IMR-90 (cell line): ENCODE data around the gene HS2ST1. TPM values are rescaled to one million over a fixed set of nuclear protein-coding genes. Genes with fewer than 3 reads are reported as not detected.

Source experiments
- ATAC-seq: fragments of 200-7000 bp; cut with Tn5 transposase; 2 replicates; pipeline ENCODE4 v1.9.1; 2020; ENCODE audit warnings: low read depth, mild to moderate bottlenecking, moderate library complexity
- Bru-seq: library from RNA; stranded (reverse); fragments of 400-500 nt; gene quantifications from one replicate; lab custom pipeline; 2021; lab: Mats Ljungman, UMichigan
- BruChase-seq, 2 experiments: library from RNA; stranded (reverse); fragments of 400-500 nt; gene quantifications; one replicate each; lab custom pipeline; 2021; lab: Mats Ljungman, UMichigan
- BruUV-seq: library from RNA; stranded (reverse); fragments of 400-500 nt; replicated peaks from 2 replicates; lab custom pipeline; 2021; lab: Mats Ljungman, UMichigan
- CTCF ChIA-PET: fragments of 300-600 bp; formaldehyde crosslinking; extraction: SDS; loops from one replicate; lab custom pipeline; 2021; ENCODE audit warnings: antibody characterized with exemption; lab: Yijun Ruan, JAX
- POLR2A ChIA-PET: fragments of 300-600 bp; sonication (Branson Sonifier 250); formaldehyde crosslinking; loops from one replicate; lab custom pipeline; 2022; ENCODE audit warnings: antibody characterized with exemption; ENCODE audit not compliant: unreplicated experiment; lab: Charles Lee
- DNase-seq: peaks from one replicate; pipeline ENCODE4 v3.0.0; 2013
- H2AFZ ChIP-seq: replicated peaks from 2 replicates; pipeline ENCODE3; 2013; ENCODE audit warnings: low read length, mild to moderate bottlenecking; ENCODE audit not compliant: poor library complexity
- H2AK5ac ChIP-seq: 2 replicates; pipeline ENCODE4 v1.6.1; 2013; ENCODE audit warnings: low read depth, low read length, inconsistent platforms
- H2AK9ac ChIP-seq: replicated peaks from 2 replicates; pipeline ENCODE3; 2013; ENCODE audit warnings: mild to moderate bottlenecking, low read depth, low read length, moderate library complexity; ENCODE audit not compliant: poor library complexity
- H2BK120ac ChIP-seq: 2 replicates; pipeline ENCODE4 v1.6.1; 2013; ENCODE audit warnings: low read depth, low read length, inconsistent platforms
- H2BK15ac ChIP-seq: 3 replicates; pipeline ENCODE4 v1.6.1; 2013; ENCODE audit warnings: low read depth, low read length, inconsistent platforms
- H2BK20ac ChIP-seq: 2 replicates; pipeline ENCODE4 v1.6.1; 2013; ENCODE audit warnings: low read depth, mild to moderate bottlenecking, inconsistent platforms, low read length, moderate library complexity
- H2BK5ac ChIP-seq: 2 replicates; pipeline ENCODE4 v1.6.1; 2013; ENCODE audit warnings: mild to moderate bottlenecking, low read depth, low read length, inconsistent platforms; ENCODE audit not compliant: poor library complexity, severe bottlenecking
- H3K14ac ChIP-seq: replicated peaks from 2 replicates; pipeline ENCODE4 v1.6.1; 2013; ENCODE audit warnings: low read depth, low read length, inconsistent platforms
- H3K18ac ChIP-seq: 2 replicates; pipeline ENCODE4 v1.6.1; 2013; ENCODE audit warnings: low read depth, low read length, control low read depth
- H3K23ac ChIP-seq: 2 replicates; pipeline ENCODE4 v1.6.1; 2013; ENCODE audit warnings: low read depth, low read length, inconsistent platforms
- H3K27ac ChIP-seq: 2 replicates; pipeline ENCODE4 v1.5.1; 2013; ENCODE audit warnings: mild to moderate bottlenecking, control low read depth, low read length; ENCODE audit not compliant: insufficient read depth
- H3K27me3 ChIP-seq: 2 replicates; pipeline ENCODE4 v1.6.1; 2013; ENCODE audit warnings: low read length; ENCODE audit not compliant: control insufficient read depth, insufficient read depth
- H3K36me3 ChIP-seq: 2 replicates; pipeline ENCODE4 v1.6.1; 2013; ENCODE audit warnings: low read length, mixed read lengths; ENCODE audit not compliant: control insufficient read depth, insufficient read depth
- H3K4ac ChIP-seq: 2 replicates; pipeline ENCODE4 v1.6.1; 2013; ENCODE audit warnings: low read depth, low read length, inconsistent platforms
- H3K4me1 ChIP-seq: 2 replicates; pipeline ENCODE4 v1.6.1; 2013; ENCODE audit warnings: low read length, mixed read lengths; ENCODE audit not compliant: control insufficient read depth, insufficient read depth
- H3K4me2 ChIP-seq: 2 replicates; pipeline ENCODE4 v1.6.1; 2013; ENCODE audit warnings: low read depth, mild to moderate bottlenecking, control low read depth, low read length, moderate library complexity
- H3K4me3 ChIP-seq: 2 replicates; pipeline ENCODE4 v1.5.1; 2013; ENCODE audit warnings: low read depth, mild to moderate bottlenecking, control low read depth, low read length, moderate library complexity; ENCODE audit not compliant: insufficient read depth
- H3K56ac ChIP-seq: 2 replicates; pipeline ENCODE4 v1.6.1; 2013; ENCODE audit warnings: low read length, inconsistent platforms; ENCODE audit not compliant: insufficient read depth; ENCODE audit errors: extremely low read depth
- H3K79me1 ChIP-seq, 2 experiments: 2 replicates each; pipeline ENCODE4 v1.6.1; 2013; ENCODE audit warnings: low read length in 2 of 2, inconsistent platforms in 1 of 2, low read depth in 1 of 2
- H3K9ac ChIP-seq: 2 replicates; pipeline ENCODE4 v1.6.1; 2013; ENCODE audit warnings: low read depth, low read length, control low read depth
- H3K9me1 ChIP-seq: 2 replicates; pipeline ENCODE4 v1.6.1; 2013; ENCODE audit warnings: low read length, inconsistent platforms; ENCODE audit not compliant: insufficient read depth
- H3K9me3 ChIP-seq: 2 replicates; pipeline ENCODE4 v1.6.1; 2013; ENCODE audit warnings: low read length; ENCODE audit not compliant: control insufficient read depth, insufficient read depth
- H4K20me1 ChIP-seq: 2 replicates; pipeline ENCODE4 v1.6.1; 2013; ENCODE audit warnings: low read length, inconsistent platforms; ENCODE audit not compliant: insufficient read depth
- H4K5ac ChIP-seq: 2 replicates; pipeline ENCODE4 v1.6.1; 2013; ENCODE audit warnings: mild to moderate bottlenecking, low read depth, low read length, control low read depth
- H4K8ac ChIP-seq, 2 experiments: 2 replicates each; pipeline ENCODE4 v1.6.1; 2013; ENCODE audit warnings: low read depth in 2 of 2, low read length in 2 of 2, control low read depth in 1 of 2, inconsistent platforms in 1 of 2
- H4K91ac ChIP-seq: 2 replicates; pipeline ENCODE4 v1.6.1; 2013; ENCODE audit warnings: low read depth, low read length, inconsistent platforms; ENCODE audit not compliant: insufficient read depth
- CHD1 ChIP-seq: IDR thresholded peaks from 2 replicates; pipeline ENCODE4 v1.6.1; 2012; ENCODE audit warnings: low read depth, low read length, improper control_type of control experiment
- MAZ ChIP-seq: IDR thresholded peaks from 2 replicates; pipeline ENCODE4 v1.6.1; 2012; ENCODE audit warnings: low read depth, mild to moderate bottlenecking, low read length, improper control_type of control experiment, moderate library complexity, borderline replicate concordance
- WGBS, 2 experiments: methylation state at CpG; one replicate each; pipeline versions ENCODE4 v1.1.5 to v1.1.7; 2013; ENCODE audit warnings: missing lambda C conversion rate in 2 of 2; ENCODE audit not compliant: insufficient read length in 1 of 2; ENCODE audit errors: extremely low coverage in 2 of 2; 5-methylcytosine and 5-hydroxymethylcytosine counted together
- dilution Hi-C: fragments of 300-500 bp; cut with HindIII; formaldehyde crosslinking; loops from one replicate; pipeline ENCODE4 v1.14.3; 2018; ENCODE audit warnings: low sequenced_read_pairs; ENCODE audit not compliant: unreplicated experiment
- in situ Hi-C: fragments of 300-500 bp; cut with MboI; formaldehyde crosslinking; loops from 3 replicates; pipeline ENCODE4 v1.14.3; 2019; ENCODE audit warnings: low sequenced_read_pairs, inconsistent platforms, mixed read lengths
- intact Hi-C: fragments of 100-400 bp; cut with micrococcal nuclease; formaldehyde crosslinking; loops from 2 replicates; pipeline ENCODE4 v1.10.0; 2022
- long read RNA-seq: library from polyadenylated mRNA; unstranded; transcript quantifications from one replicate; pipeline ENCODE4 v2.0.0, GENCODE V29; 2021; ENCODE audit not compliant: unreplicated experiment
- polyA plus RNA-seq, 3 experiments: library from polyadenylated mRNA; depleted of rRNA; stranded (reverse); fragments of >200 nt; gene quantifications; 2 replicates each; pipeline ENCODE4 v1.2.3, GENCODE V29; 2012; ENCODE audit warnings: low replicate concordance in 1 of 3
- total RNA-seq: library from RNA; depleted of rRNA; stranded (reverse); fragments of >200 nt; gene quantifications from 2 replicates; pipeline ENCODE4 v1.2.3, GENCODE V29; 2012; rRNA removed
- TF ChIP-seq, protein P1 (sequence below): conservative IDR thresholded peaks from 2 replicates; pipeline ENCODE4 v1.5.1; 2012; ENCODE audit warnings: mild to moderate bottlenecking, low read depth, low read length, improper control_type of control experiment
- TF ChIP-seq, protein P2 (sequence below): fragments of 150-350 bp; IDR thresholded peaks from 2 replicates; pipeline ENCODE4 v1.6.1; 2016; ENCODE audit warnings: low read depth, mild to moderate bottlenecking, low read length, moderate library complexity, borderline replicate concordance
- TF ChIP-seq, protein P3 (sequence below): fragments of 150-350 bp; IDR thresholded peaks from 2 replicates; pipeline ENCODE4 v1.6.1; 2017; ENCODE audit warnings: mild to moderate bottlenecking, antibody characterized with exemption, low read length, low read depth

HS2ST1 gene
- total RNA-seq (13.1 and 20.6 TPM in 2 replicates), polyA plus RNA-seq (2012; rRNA removed) (6.4 and 7.8 TPM in 2 replicates), Bru-seq, nascent RNA (percentile 71 among the genes with signal in this experiment), BruChase-seq, experiment 1, labeled RNA remaining after a 6-hour chase (percentile 78 among the genes with signal in this experiment), BruChase-seq, experiment 2, labeled RNA remaining after a 2-hour chase (percentile 84 among the genes with signal in this experiment)
- polyA plus RNA-seq (2012; cell fraction: cytosol; rRNA removed): 2.6 and 5.0 TPM in 2 replicates
- polyA plus RNA-seq (2012; cell fraction: nucleus; rRNA removed; ENCODE audit: low replicate concordance): 0.64 and 2.8 TPM in 2 replicates
- long read RNA-seq, full-length matches to known transcripts: 32 of 41 reads
- long read RNA-seq, partial matches to known transcripts: 3 of 41 reads
- long read RNA-seq, other reads (novel, unspliced or antisense): 6 of 41 reads

DNA sequence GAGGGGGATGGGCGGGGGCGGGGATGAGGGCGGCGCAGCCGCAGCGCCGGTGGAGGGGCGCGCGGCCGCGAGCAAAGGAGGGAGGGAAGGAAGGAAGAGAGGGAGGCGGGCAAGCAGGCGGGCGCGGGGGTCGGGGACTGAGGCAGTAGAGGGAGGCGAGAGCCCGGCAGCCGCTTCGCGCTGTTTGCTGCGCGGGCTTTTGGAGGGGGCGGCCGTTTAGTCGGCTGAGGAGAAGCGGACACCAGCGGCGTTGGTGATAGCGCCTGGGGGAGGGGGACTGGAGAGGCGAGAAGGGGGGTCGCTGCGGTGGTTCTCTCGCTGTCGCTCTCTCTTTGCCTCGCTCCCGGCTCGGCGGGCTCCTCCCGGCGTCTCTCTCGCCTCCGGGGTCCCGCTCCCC lies at the start of gene HS2ST1:
HS2ST1 (plus strand) TSS at position 35 of the 397 bp plus-strand sequence.
- no peak for ATAC-seq

More for the DNA sequence above, at the start of gene HS2ST1:
- H2AFZ ChIP-seq: peak within 1 kb of the TSS; percentile 94
- H3K9me1 ChIP-seq: no peaks in the 10 kb centered on the region
- no TSS peak for BruUV-seq
- DNase-seq: no peak
- no peaks in the 10 kb centered on the region; the same call in 1 of the 2 replicates for H3K36me3 ChIP-seq
- H3K4me3 ChIP-seq: peak within 1 kb of the TSS; percentile 85
- H4K8ac ChIP-seq: peak within 1 kb of the TSS; percentile 88 to 99
- peak within 1 kb of the TSS; percentile 94 for H3K56ac ChIP-seq
- peaks cover 40% of the 10 kb centered on the region for H4K20me1 ChIP-seq
- peak within 1 kb of the TSS; percentile 97 for H3K4ac ChIP-seq
- peak within 1 kb of the TSS; percentile 97 for H2BK15ac ChIP-seq
- H3K9me3 ChIP-seq: no peaks in the 10 kb centered on the region
- WGBS, 2 experiments: 0% methylated on average over 5 of the region's 45 CpGs; no CpG with 5 or more reads in 1 of the 2 experiments
- POLR2A ChIA-PET: interaction anchor here (0.7 kb wide), 1 partner anchor 18 kb away, joined by 4 read pairs; no protein-coding TSS in a partner anchor
- dilution Hi-C loops: no loop called here
- H3K14ac ChIP-seq: peak within 1 kb of the TSS; percentile 99
- peak within 1 kb of the TSS; percentile 96 for H4K91ac ChIP-seq
- intact Hi-C loops: loop anchor here (2.0 to 5.0 kb wide), 4 partner anchors 38 to 163 kb away; no protein-coding TSS in a partner anchor
- H3K9ac ChIP-seq: peak within 1 kb of the TSS; percentile 84
- peak within 1 kb of the TSS; percentile 90 for H4K5ac ChIP-seq
- TF ChIP-seq, protein P1, sequence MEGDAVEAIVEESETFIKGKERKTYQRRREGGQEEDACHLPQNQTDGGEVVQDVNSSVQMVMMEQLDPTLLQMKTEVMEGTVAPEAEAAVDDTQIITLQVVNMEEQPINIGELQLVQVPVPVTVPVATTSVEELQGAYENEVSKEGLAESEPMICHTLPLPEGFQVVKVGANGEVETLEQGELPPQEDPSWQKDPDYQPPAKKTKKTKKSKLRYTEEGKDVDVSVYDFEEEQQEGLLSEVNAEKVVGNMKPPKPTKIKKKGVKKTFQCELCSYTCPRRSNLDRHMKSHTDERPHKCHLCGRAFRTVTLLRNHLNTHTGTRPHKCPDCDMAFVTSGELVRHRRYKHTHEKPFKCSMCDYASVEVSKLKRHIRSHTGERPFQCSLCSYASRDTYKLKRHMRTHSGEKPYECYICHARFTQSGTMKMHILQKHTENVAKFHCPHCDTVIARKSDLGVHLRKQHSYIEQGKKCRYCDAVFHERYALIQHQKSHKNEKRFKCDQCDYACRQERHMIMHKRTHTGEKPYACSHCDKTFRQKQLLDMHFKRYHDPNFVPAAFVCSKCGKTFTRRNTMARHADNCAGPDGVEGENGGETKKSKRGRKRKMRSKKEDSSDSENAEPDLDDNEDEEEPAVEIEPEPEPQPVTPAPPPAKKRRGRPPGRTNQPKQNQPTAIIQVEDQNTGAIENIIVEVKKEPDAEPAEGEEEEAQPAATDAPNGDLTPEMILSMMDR: no peak
- TF ChIP-seq, protein P2, sequence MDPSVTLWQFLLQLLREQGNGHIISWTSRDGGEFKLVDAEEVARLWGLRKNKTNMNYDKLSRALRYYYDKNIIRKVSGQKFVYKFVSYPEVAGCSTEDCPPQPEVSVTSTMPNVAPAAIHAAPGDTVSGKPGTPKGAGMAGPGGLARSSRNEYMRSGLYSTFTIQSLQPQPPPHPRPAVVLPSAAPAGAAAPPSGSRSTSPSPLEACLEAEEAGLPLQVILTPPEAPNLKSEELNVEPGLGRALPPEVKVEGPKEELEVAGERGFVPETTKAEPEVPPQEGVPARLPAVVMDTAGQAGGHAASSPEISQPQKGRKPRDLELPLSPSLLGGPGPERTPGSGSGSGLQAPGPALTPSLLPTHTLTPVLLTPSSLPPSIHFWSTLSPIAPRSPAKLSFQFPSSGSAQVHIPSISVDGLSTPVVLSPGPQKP: no peak
- TF ChIP-seq MAZ (peak; percentile 51; the same call in 1 of the 2 replicates), CHD1 (no peak)
- TF ChIP-seq, protein P3, sequence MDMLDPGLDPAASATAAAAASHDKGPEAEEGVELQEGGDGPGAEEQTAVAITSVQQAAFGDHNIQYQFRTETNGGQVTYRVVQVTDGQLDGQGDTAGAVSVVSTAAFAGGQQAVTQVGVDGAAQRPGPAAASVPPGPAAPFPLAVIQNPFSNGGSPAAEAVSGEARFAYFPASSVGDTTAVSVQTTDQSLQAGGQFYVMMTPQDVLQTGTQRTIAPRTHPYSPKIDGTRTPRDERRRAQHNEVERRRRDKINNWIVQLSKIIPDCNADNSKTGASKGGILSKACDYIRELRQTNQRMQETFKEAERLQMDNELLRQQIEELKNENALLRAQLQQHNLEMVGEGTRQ: 0 out of 2 replicates have a peak, but pooled peaks have one; percentile 1
- peak within 1 kb of the TSS; percentile 99 for H3K23ac ChIP-seq
- H2AK5ac ChIP-seq: peak within 1 kb of the TSS; percentile 87
- H3K4me2 ChIP-seq: peak within 1 kb of the TSS; percentile 93
- no peaks in the 10 kb centered on the region for H3K27me3 ChIP-seq
- peak within 1 kb of the TSS; percentile 98 for H2AK9ac ChIP-seq
- H3K27ac ChIP-seq: peak within 1 kb of the TSS; percentile 79
- peak within 1 kb of the TSS; percentile 88 for H3K18ac ChIP-seq
- CTCF ChIA-PET: interaction anchor here (1.0 to 1.6 kb wide), 2 partner anchors 19 to 54 kb away, joined by 3 to 5 read pairs; no protein-coding TSS in a partner anchor
- peaks cover 4% of the 10 kb centered on the region; the same call in 1 of the 2 replicates for H3K4me1 ChIP-seq
- peak within 1 kb of the TSS; percentile 94 for H2BK5ac ChIP-seq
- peak within 1 kb of the TSS; percentile 51 for H2BK120ac ChIP-seq
- in situ Hi-C loops: no loop called here
- H2BK20ac ChIP-seq: peak within 1 kb of the TSS; percentile 5; the same call in 1 of the 2 replicates
- H3K79me1 ChIP-seq: peaks cover 5 to 40% of the 10 kb centered on the region in 2 experiments; a peak in 3 of 4 replicates
